HepG2 (cell line): ENCODE results near the gene CCDC196. TPM values are rescaled to one million over a fixed set of nuclear protein-coding genes. Genes with fewer than 3 reads are reported as not detected.
A peak's percentile ranks its signal among the peaks of the same experiment; 100 is the strongest.

ENCODE experiments used
- ADNP ChIP-seq: sonication (generic); formaldehyde crosslinking; IDR thresholded peaks from 2 replicates; pipeline ENCODE4 v1.4.0; 2020; ENCODE audit warnings: missing genetic modification reagents
- BORCS8-MEF2B ChIP-seq: sonication (generic); formaldehyde crosslinking; IDR thresholded peaks from 2 replicates; pipeline ENCODE4 v1.8.0; 2022; ENCODE audit warnings: mild to moderate bottlenecking, missing genetic modification reagents
- DNMT3B ChIP-seq: conservative IDR thresholded peaks from 2 replicates; pipeline ENCODE4 v1.6.1; 2016; ENCODE audit warnings: missing biosample characterization, control low read depth
- ETV6 ChIP-seq: sonication (generic); formaldehyde crosslinking; conservative IDR thresholded peaks from 2 replicates; pipeline ENCODE4 v1.4.0; 2020; ENCODE audit warnings: missing genetic modification reagents
- HNF4A ChIP-seq: sonication (generic); formaldehyde crosslinking; IDR thresholded peaks from 2 replicates; pipeline ENCODE4 v1.4.0; 2020; ENCODE audit warnings: missing genetic modification reagents
- MXD3 ChIP-seq: IDR thresholded peaks from 2 replicates; pipeline ENCODE4 v1.6.1; 2016; ENCODE audit warnings: mild to moderate bottlenecking, missing biosample characterization, missing genetic modification reagents
- NFYC ChIP-seq: IDR thresholded peaks from 2 replicates; pipeline ENCODE4 v1.6.1; 2016; ENCODE audit warnings: missing genetic modification reagents, missing compliant biosample characterization
- SKI ChIP-seq: fragments of 450-650 bp; IDR thresholded peaks from one replicate; pipeline ENCODE4 v1.6.1; 2018; ENCODE audit warnings: mild to moderate bottlenecking; ENCODE audit not compliant: partially characterized antibody
- SMARCE1 ChIP-seq: fragments of 450-650 bp; IDR thresholded peaks from 2 replicates; pipeline ENCODE4 v1.6.1; 2017; ENCODE audit warnings: borderline replicate concordance
- TARDBP ChIP-seq: sonication (generic); formaldehyde crosslinking; IDR thresholded peaks from 2 replicates; pipeline ENCODE4 v1.8.0; 2022; ENCODE audit warnings: mild to moderate bottlenecking, missing genetic modification reagents
- ZFP36L2 ChIP-seq: sonication (generic); formaldehyde crosslinking; IDR thresholded peaks from 2 replicates; pipeline ENCODE4 v1.4.0; 2020; ENCODE audit warnings: missing genetic modification reagents
- ZNF263 ChIP-seq: sonication (generic); formaldehyde crosslinking; IDR thresholded peaks from 2 replicates; pipeline ENCODE4 v1.4.0; 2020; ENCODE audit warnings: missing genetic modification reagents
- ZNF275 ChIP-seq: sonication (generic); formaldehyde crosslinking; IDR thresholded peaks from 2 replicates; pipeline ENCODE4 v1.8.0; 2022; ENCODE audit warnings: missing genetic modification reagents, mild to moderate bottlenecking, inconsistent platforms, borderline replicate concordance
- ZNF460 ChIP-seq: sonication (generic); formaldehyde crosslinking; IDR thresholded peaks from 2 replicates; pipeline ENCODE4 v1.5.1; 2020; ENCODE audit warnings: missing genetic modification reagents, mild to moderate bottlenecking, borderline replicate concordance
- ZNF557 ChIP-seq: sonication (generic); formaldehyde crosslinking; IDR thresholded peaks from 2 replicates; pipeline ENCODE4 v1.4.0; 2020; ENCODE audit warnings: missing genetic modification reagents
- polyA plus RNA-seq, 8 experiments: library from polyadenylated mRNA; depleted of rRNA in 3 of 8; stranded (reverse) in 7 of 8; unstranded in 1 of 8; fragments of >200 nt; fragmentation: Illumina TruSeq in 4 of 8; extraction: Trizol in 4 of 8; gene quantifications; 2 replicates each; pipeline versions ENCODE4 v1.2.1 to v1.2.3, GENCODE V29; 2011 to 2016; ENCODE audit warnings: low read depth in 4 of 8, missing spikeins in 1 of 8, mixed read lengths in 1 of 8; ENCODE audit not compliant: insufficient read depth in 1 of 8
- total RNA-seq, 5 experiments: library from RNA; depleted of rRNA; stranded (reverse); fragments of >200 nt; fragmentation: Illumina TruSeq; extraction: Trizol; gene quantifications; 2 replicates each; pipeline ENCODE4 v1.2.3, GENCODE V29; 2016; ENCODE audit warnings: low read depth in 1 of 5
- TF ChIP-seq, protein P1 (sequence below): sonication (generic); formaldehyde crosslinking; IDR thresholded peaks from 2 replicates; pipeline ENCODE4 v1.8.0; 2022; ENCODE audit warnings: mild to moderate bottlenecking, missing genetic modification reagents
- TF ChIP-seq, protein P2 (sequence below): sonication (generic); formaldehyde crosslinking; IDR thresholded peaks from 2 replicates; pipeline ENCODE4 v1.4.0; 2020; ENCODE audit warnings: mild to moderate bottlenecking, missing genetic modification reagents

The CCDC196 gene
- total and polyA plus RNA-seq, 2 of the 13 experiments (the other 11 are each of a cell fraction or from before 2014, with no cell fraction given), result not detected

GRCh38 chr14:66507722-66508546, 21.8 kb downstream of the CCDC196 start, which contains the start of gene GPHN (continued):
- TF ChIP-seq ZNF263 (CRISPR knock-in tag) (peak; percentile 89), ZNF460 (CRISPR knock-in tag) (no peak; the same call in 1 of the 2 replicates), HNF4A (peak; percentile 3; the same call in 1 of the 2 replicates), ZFP36L2 (no peak), SMARCE1 (no peak), NFYC (CRISPR knock-in tag) (peak; percentile 80), DNMT3B (CRISPR knock-in tag) (no peak), ZNF557 (CRISPR knock-in tag) (0 out of 2 replicates have a peak, but pooled peaks have one; percentile 56), ETV6 (CRISPR knock-in tag) (no peak; the same call in 1 of the 2 replicates), BORCS8-MEF2B (CRISPR knock-in tag) (peak; percentile 72), ZNF275 (peak; percentile 71; the same call in 1 of the 2 replicates), MXD3 (CRISPR knock-in tag) (peak; percentile 40; the same call in 1 of the 2 replicates), ADNP (CRISPR knock-in tag) (no peak), TARDBP (CRISPR knock-in tag) (peak; percentile 88), SKI (peak; percentile 47)
- TF ChIP-seq, protein P1, sequence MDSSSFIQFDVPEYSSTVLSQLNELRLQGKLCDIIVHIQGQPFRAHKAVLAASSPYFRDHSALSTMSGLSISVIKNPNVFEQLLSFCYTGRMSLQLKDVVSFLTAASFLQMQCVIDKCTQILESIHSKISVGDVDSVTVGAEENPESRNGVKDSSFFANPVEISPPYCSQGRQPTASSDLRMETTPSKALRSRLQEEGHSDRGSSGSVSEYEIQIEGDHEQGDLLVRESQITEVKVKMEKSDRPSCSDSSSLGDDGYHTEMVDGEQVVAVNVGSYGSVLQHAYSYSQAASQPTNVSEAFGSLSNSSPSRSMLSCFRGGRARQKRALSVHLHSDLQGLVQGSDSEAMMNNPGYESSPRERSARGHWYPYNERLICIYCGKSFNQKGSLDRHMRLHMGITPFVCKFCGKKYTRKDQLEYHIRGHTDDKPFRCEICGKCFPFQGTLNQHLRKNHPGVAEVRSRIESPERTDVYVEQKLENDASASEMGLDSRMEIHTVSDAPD, result peak; percentile 76; the same call in 1 of the 2 replicates
- TF ChIP-seq, protein P2, sequence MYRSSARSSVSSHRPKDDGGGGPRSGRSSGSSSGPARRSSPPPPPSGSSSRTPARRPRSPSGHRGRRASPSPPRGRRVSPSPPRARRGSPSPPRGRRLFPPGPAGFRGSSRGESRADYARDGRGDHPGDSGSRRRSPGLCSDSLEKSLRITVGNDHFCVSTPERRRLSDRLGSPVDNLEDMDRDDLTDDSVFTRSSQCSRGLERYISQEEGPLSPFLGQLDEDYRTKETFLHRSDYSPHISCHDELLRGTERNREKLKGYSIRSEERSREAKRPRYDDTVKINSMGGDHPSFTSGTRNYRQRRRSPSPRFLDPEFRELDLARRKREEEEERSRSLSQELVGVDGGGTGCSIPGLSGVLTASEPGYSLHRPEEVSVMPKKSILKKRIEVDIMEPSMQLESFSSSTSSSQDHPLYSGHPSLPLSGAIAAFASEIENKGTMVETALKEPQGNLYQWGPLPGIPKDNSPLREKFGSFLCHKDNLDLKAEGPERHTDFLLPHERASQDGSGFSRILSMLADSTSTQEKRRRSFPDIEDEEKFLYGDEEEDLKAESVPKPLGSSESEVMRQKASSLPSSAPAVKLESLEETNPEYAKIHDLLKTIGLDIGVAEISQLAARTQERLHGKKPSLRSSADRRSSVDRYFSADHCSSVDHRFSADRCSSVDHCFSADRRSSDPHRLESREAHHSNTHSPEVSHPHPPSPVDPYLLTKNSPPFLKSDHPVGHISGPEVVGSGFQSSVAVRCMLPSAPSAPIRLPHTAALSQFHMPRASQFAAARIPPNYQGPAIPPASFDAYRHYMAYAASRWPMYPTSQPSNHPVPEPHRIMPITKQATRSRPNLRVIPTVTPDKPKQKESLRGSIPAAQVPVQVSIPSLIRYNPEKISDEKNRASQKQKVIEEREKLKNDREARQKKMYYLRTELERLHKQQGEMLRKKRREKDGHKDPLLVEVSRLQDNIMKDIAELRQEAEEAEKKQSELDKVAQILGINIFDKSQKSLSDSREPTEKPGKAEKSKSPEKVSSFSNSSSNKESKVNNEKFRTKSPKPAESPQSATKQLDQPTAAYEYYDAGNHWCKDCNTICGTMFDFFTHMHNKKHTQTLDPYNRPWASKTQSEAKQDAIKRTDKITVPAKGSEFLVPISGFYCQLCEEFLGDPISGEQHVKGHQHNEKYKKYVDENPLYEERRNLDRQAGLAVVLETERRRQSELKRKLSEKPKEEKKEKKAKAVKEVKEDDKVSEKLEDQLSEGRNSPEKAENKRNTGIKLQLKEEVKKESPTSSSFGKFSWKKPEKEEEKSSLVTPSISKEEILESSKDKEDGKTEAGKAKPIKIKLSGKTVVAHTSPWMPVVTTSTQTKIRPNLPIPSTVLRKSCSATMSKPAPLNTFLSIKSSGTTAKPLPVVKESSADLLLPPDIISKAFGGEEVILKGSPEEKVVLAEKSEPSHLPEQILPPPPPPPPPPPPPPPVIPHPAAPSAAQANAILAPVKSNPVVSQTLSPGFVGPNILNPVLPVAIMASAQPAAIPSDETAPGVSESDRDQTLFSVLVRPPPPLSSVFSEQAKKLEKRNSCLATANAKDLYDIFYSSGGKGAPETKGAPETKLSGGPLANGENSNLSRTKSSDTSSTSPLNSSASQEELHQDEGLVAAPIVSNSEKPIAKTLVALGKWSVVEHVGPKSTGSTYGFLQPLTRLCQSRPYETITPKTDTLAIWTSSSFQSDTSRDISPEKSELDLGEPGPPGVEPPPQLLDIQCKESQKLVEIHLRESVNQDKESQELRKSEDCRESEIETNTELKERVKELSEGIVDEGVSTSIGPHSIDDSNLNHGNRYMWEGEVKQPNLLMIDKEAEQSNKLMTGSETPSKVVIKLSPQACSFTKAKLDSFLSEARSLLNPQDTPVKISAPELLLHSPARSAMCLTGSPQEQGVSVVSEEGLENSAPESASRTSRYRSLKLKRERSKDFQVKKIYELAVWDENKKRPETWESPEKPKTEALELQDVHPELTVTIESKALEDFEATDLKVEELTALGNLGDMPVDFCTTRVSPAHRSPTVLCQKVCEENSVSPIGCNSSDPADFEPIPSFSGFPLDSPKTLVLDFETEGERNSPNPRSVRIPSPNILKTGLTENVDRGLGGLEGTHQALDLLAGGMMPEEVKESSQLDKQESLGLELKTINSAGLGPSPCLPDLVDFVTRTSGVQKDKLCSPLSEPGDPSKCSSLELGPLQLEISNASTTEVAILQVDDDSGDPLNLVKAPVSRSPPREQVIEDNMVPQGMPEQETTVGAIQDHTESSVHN, result no peak
